Trophoblast cell (in vitro differentiated cells and primary cell): ENCODE data around the gene NUDT13.

Experiments
- DNase-seq, 2 donors: peaks; one replicate each; pipeline ENCODE4 v3.0.0-alpha.2; 2016
- H2AFZ ChIP-seq: 2 replicates; pipeline ENCODE4 v1.6.1; 2013; ENCODE audit warnings: low read length, moderate library complexity, mild to moderate bottlenecking; ENCODE audit not compliant: insufficient read depth, poor library complexity
- H2AK5ac ChIP-seq: 2 replicates; pipeline ENCODE4 v1.6.1; 2013; ENCODE audit warnings: mild to moderate bottlenecking, low read length
- H2BK120ac ChIP-seq: 2 replicates; pipeline ENCODE4 v1.6.1; 2013; ENCODE audit warnings: low read length, mild to moderate bottlenecking, moderate library complexity; ENCODE audit not compliant: insufficient read depth, poor library complexity
- H2BK12ac ChIP-seq: 2 replicates; pipeline ENCODE4 v1.6.1; 2013; ENCODE audit warnings: mild to moderate bottlenecking, low read length, moderate library complexity
- H2BK5ac ChIP-seq: 2 replicates; pipeline ENCODE4 v1.6.1; 2013; ENCODE audit warnings: low read length, low read depth, moderate library complexity, mild to moderate bottlenecking; ENCODE audit not compliant: poor library complexity
- H3K14ac ChIP-seq: 2 replicates; pipeline ENCODE4 v1.6.1; 2013; ENCODE audit warnings: mild to moderate bottlenecking, low read length
- H3K18ac ChIP-seq: 2 replicates; pipeline ENCODE4 v1.6.1; 2013; ENCODE audit warnings: mild to moderate bottlenecking, low read length
- H3K23ac ChIP-seq: 2 replicates; pipeline ENCODE4 v1.6.1; 2013; ENCODE audit warnings: low read length
- H3K27ac ChIP-seq: 2 replicates; pipeline ENCODE4 v1.5.1; 2013; ENCODE audit warnings: low read depth, mild to moderate bottlenecking, inconsistent platforms, low read length, moderate library complexity
- H3K27me3 ChIP-seq: 2 replicates; pipeline ENCODE4 v1.6.1; 2013; ENCODE audit warnings: inconsistent platforms, mild to moderate bottlenecking, low read length, moderate library complexity; ENCODE audit not compliant: insufficient read depth
- H3K36me3 ChIP-seq, 2 experiments: 1 replicate in 1 of 2; 2 replicates in 1 of 2; pipeline ENCODE4 v1.6.1; 2013; ENCODE audit warnings: low read length in 2 of 2, mild to moderate bottlenecking in 2 of 2, moderate library complexity in 1 of 2; ENCODE audit not compliant: insufficient read depth in 2 of 2, control insufficient read depth in 1 of 2
- H3K4ac ChIP-seq: 2 replicates; pipeline ENCODE4 v1.6.1; 2013; ENCODE audit warnings: low read depth, mild to moderate bottlenecking, low read length, moderate library complexity
- H3K4me1 ChIP-seq, 2 experiments: 1 replicate in 1 of 2; 2 replicates in 1 of 2; pipeline ENCODE4 v1.6.1; 2013; ENCODE audit warnings: low read length in 2 of 2, mild to moderate bottlenecking in 2 of 2, moderate library complexity in 1 of 2; ENCODE audit not compliant: insufficient read depth in 2 of 2, control insufficient read depth in 1 of 2
- H3K4me2 ChIP-seq: 2 replicates; pipeline ENCODE4 v1.6.1; 2013; ENCODE audit warnings: inconsistent platforms, mild to moderate bottlenecking, low read length, moderate library complexity
- H3K4me3 ChIP-seq: 2 replicates; pipeline ENCODE4 v1.5.1; 2013; ENCODE audit warnings: mild to moderate bottlenecking, low read depth, low read length, inconsistent platforms
- H3K79me1 ChIP-seq: one replicate; pipeline ENCODE4 v1.6.1; 2013; ENCODE audit warnings: low read length
- H3K79me2 ChIP-seq: 2 replicates; pipeline ENCODE4 v1.6.1; 2013; ENCODE audit warnings: low read length, mild to moderate bottlenecking; ENCODE audit not compliant: control insufficient read depth, insufficient read depth, poor library complexity
- H3K9ac ChIP-seq: 2 replicates; pipeline ENCODE4 v1.6.1; 2013; ENCODE audit warnings: mild to moderate bottlenecking, low read length
- H3K9me3 ChIP-seq: 2 replicates; pipeline ENCODE4 v1.6.1; 2013; ENCODE audit warnings: low read depth, mild to moderate bottlenecking, control low read depth, inconsistent platforms, low read length; ENCODE audit not compliant: insufficient read depth
- H4K12ac ChIP-seq: 2 replicates; pipeline ENCODE4 v1.6.1; 2013; ENCODE audit warnings: low read depth, mild to moderate bottlenecking, low read length, moderate library complexity
- H4K8ac ChIP-seq: 2 replicates; pipeline ENCODE4 v1.6.1; 2013; ENCODE audit warnings: low read depth, mild to moderate bottlenecking, low read length, moderate library complexity
- H4K91ac ChIP-seq: one replicate; pipeline ENCODE4 v1.6.1; 2013; ENCODE audit warnings: low read depth, mild to moderate bottlenecking, low read length, moderate library complexity
- WGBS: extraction: QIAGEN DNeasy Blood & Tissue Kit; methylation state at CpG from one replicate; pipeline ENCODE4 v1.1.7; 2013; ENCODE audit warnings: missing lambda C conversion rate; ENCODE audit not compliant: insufficient read length, insufficient coverage; ENCODE audit errors: extremely low coverage; 5-methylcytosine and 5-hydroxymethylcytosine counted together

The NUDT13 gene

GRCh38 chr10:73167783-73168464, 57.7 kb downstream of the NUDT13 start, which contains the start of the genes ECD and FAM149B1:
TSS of gene ECD (minus strand) at chr10:73168008. CDS start at chr10:73163937, 4,071 bp downstream.
TSS of gene FAM149B1 (plus strand) at chr10:73168119. CDS start at chr10:73168340, 221 bp downstream.
- H3K4me1 ChIP-seq: peaks cover 2 to 3% of the 10 kb centered on the region in 2 experiments
- H3K4me3 ChIP-seq: peak within 1 kb of the TSS; percentile 92

GRCh38 chr10:73168465-73168803, 58.2 kb downstream of the NUDT13 start:
- Histone ChIP-seq H3K14ac (peak overlapping the region; percentile 77), H3K27me3 (no peaks in the 10 kb centered on the region), H3K79me2 (peaks cover 7% of the 10 kb centered on the region), H4K8ac (peak overlapping the region; percentile 93), H2AK5ac (peak overlapping the region; percentile 7), H2BK5ac (peak overlapping the region; percentile 78), H3K18ac (peak overlapping the region; percentile 84), H3K4me3 (peak overlapping the region; percentile 80), H3K9ac (peak overlapping the region; percentile 88), H2BK12ac (no peak overlapping the region), H2AFZ (no peak overlapping the region), H3K79me1 (peaks cover 9% of the 10 kb centered on the region), H3K27ac (peak overlapping the region; percentile 88), H3K9me3 (no peaks in the 10 kb centered on the region), H2BK120ac (no peak overlapping the region), H3K4ac (peak overlapping the region; percentile 52), H3K4me2 (peak overlapping the region; percentile 80), H4K91ac (peak overlapping the region; percentile 82), H3K23ac (no peak overlapping the region), H4K12ac (peak overlapping the region; percentile 69), H3K4me1 (peaks cover 2 to 3% of the 10 kb centered on the region in 2 experiments), H3K36me3 (peaks cover 0 to 3% of the 10 kb centered on the region in 2 experiments)
- DNase-seq: peak; percentile 43 to 65
- WGBS: no CpG with 5 or more reads among the region's 6 CpGs

More at GRCh38 chr10:73167783-73168464, 57.7 kb downstream of the NUDT13 start, which contains the start of the genes ECD and FAM149B1:
- H3K4ac ChIP-seq: peak within 1 kb of the TSS; percentile 66
- H3K23ac ChIP-seq: no peak within 1 kb of the TSS
- H2BK120ac ChIP-seq: peak within 1 kb of the TSS; percentile 76
- H3K18ac ChIP-seq: peak within 1 kb of the TSS; percentile 84
- peak within 1 kb of the TSS; percentile 89 for H2AFZ ChIP-seq
- peaks cover 7% of the 10 kb centered on the region for H3K79me2 ChIP-seq
- H3K79me1 ChIP-seq: peaks cover 9% of the 10 kb centered on the region
- peak within 1 kb of the TSS; percentile 92 for H3K14ac ChIP-seq
- no peaks in the 10 kb centered on the region for H3K9me3 ChIP-seq
- H3K27me3 ChIP-seq: no peaks in the 10 kb centered on the region
- H3K9ac ChIP-seq: peak within 1 kb of the TSS; percentile 95
- H3K4me2 ChIP-seq: peak within 1 kb of the TSS; percentile 80
- no CpG with 5 or more reads among the region's 49 CpGs for WGBS
- H2BK12ac ChIP-seq: no peak within 1 kb of the TSS
- H4K91ac ChIP-seq: peak within 1 kb of the TSS; percentile 82
- peak within 1 kb of the TSS; percentile 88 for H3K27ac ChIP-seq
- peak; percentile 90 to 97 for DNase-seq
- peak within 1 kb of the TSS; percentile 78 for H2BK5ac ChIP-seq
- peaks cover 2 to 3% of the 10 kb centered on the region in 2 experiments for H3K36me3 ChIP-seq
- peak within 1 kb of the TSS; percentile 92 for H4K12ac ChIP-seq
- peak within 1 kb of the TSS; percentile 96 for H4K8ac ChIP-seq
- peak within 1 kb of the TSS; percentile 71 for H2AK5ac ChIP-seq

- no peak overlapping the region for H3K4me3 ChIP-seq
- peaks cover 2 to 3% of the 10 kb centered on the region in 2 experiments for H3K4me1 ChIP-seq
- H4K12ac ChIP-seq: no peak overlapping the region
- no peak overlapping the region for H4K8ac ChIP-seq
- H3K18ac ChIP-seq: no peak overlapping the region
- H2BK12ac ChIP-seq: no peak overlapping the region
- H3K36me3 ChIP-seq: no peaks in the 10 kb centered on the region
- H3K4ac ChIP-seq: no peak overlapping the region
- no peak overlapping the region for H2BK120ac ChIP-seq
- no peak overlapping the region for H3K4me2 ChIP-seq
- H2BK5ac ChIP-seq: no peak overlapping the region
- WGBS: no CpG with 5 or more reads among the region's 3 CpGs
- peaks cover 9% of the 10 kb centered on the region for H3K79me1 ChIP-seq
- H3K9ac ChIP-seq: no peak overlapping the region
- H2AFZ ChIP-seq: no peak overlapping the region
- H3K14ac ChIP-seq: no peak overlapping the region
- no peaks in the 10 kb centered on the region for H3K27me3 ChIP-seq
- H4K91ac ChIP-seq: no peak overlapping the region
- no peak for DNase-seq
- H2AK5ac ChIP-seq: no peak overlapping the region
- peaks cover 7% of the 10 kb centered on the region for H3K79me2 ChIP-seq
- no peak overlapping the region for H3K27ac ChIP-seq
- no peaks in the 10 kb centered on the region for H3K9me3 ChIP-seq
- no peak overlapping the region for H3K23ac ChIP-seq
Measured at GRCh38 chr10:73169320-73169719, 59.1 kb downstream of the NUDT13 start.

GRCh38 chr10:73172867-73173266, 62.6 kb downstream of the NUDT13 start:
- Histone ChIP-seq H3K9ac (no peak overlapping the region), H3K4me2 (no peak overlapping the region), H3K79me2 (peaks cover 2% of the 10 kb centered on the region), H3K4me3 (no peak overlapping the region), H2BK5ac (no peak overlapping the region), H2AK5ac (no peak overlapping the region), H3K36me3 (peaks cover 5 to 9% of the 10 kb centered on the region in 2 experiments), H3K23ac (no peak overlapping the region), H2BK120ac (no peak overlapping the region), H3K14ac (no peak overlapping the region), H3K27me3 (no peaks in the 10 kb centered on the region), H4K8ac (no peak overlapping the region), H3K9me3 (no peaks in the 10 kb centered on the region), H3K18ac (no peak overlapping the region), H4K12ac (no peak overlapping the region), H3K79me1 (peaks cover 5% of the 10 kb centered on the region), H3K4me1 (peaks cover 2 to 3% of the 10 kb centered on the region in 2 experiments), H4K91ac (no peak overlapping the region), H3K4ac (no peak overlapping the region), H2AFZ (no peak overlapping the region), H3K27ac (no peak overlapping the region), H2BK12ac (no peak overlapping the region)
- no peak for DNase-seq
